Activated T-cell treated with anti-CD3 and anti-CD28 coated beads, Interleukin-2, amount 50 U/mL, for 48 hours (primary cell): ENCODE measurements around the gene KIAA1549.
A peak's percentile ranks its signal among the peaks of the same experiment; 100 is the strongest.
"Not testable (repeated sequence)": the region's sequence is repeated elsewhere in the genome, so short reads cannot be mapped to it uniquely, and the experiment has no call there.

Experiments
- DNase-seq, 2 experiments: peaks; one replicate each; pipeline ENCODE4 v3.0.0-alpha.2; 2020

KIAA1549 gene

DNA sequence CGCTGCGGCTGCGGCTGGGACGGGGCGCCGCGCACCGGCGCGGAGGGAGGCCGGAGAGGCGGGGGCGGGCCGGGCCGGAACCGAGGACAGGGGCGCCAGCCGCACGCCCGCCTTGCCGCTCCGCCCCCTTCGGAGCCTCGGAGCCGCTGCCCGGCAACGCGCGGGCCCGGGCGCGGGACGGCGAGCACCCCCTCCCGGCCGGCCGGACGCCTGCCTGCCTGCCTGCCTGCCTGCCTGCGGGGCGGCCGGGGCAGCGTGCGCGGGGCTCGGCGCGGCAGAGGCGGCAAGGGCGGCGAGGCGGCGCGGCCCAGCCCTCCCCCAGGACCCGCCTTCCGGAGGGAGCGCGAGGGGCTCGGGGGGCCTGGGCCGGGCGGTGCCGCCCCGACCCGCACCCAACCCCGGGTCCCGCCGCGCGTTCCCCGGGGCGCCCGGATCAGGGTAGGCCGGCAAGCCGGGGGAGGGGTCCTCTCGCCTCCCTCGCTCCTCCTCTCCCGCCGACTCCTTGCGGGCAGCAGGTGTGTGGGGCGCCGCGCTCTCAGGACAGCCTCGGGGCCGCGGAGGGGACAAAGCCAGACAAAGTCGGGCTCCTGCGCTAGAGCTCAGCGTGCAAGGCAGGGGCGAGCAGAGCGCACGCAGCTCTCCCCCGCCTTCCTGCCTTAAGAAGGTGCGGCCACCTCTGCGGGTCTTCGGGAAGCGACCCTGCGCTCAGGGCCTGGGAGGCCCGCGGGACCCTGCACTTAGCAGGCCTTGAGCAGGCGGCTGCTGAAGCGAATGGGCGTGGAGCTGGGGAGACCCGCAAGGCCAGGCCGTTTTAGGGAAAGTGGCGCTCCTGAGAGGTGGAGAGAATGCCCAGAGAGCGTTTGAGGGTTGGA is at the start of gene KIAA1549:
Gene KIAA1549, minus strand, starts transcription at position 58 of the 872 bp plus-strand sequence. CDS start 120 bp downstream, outside the sequence.
- peak; percentile 58 to 75 for DNase-seq

DNA sequence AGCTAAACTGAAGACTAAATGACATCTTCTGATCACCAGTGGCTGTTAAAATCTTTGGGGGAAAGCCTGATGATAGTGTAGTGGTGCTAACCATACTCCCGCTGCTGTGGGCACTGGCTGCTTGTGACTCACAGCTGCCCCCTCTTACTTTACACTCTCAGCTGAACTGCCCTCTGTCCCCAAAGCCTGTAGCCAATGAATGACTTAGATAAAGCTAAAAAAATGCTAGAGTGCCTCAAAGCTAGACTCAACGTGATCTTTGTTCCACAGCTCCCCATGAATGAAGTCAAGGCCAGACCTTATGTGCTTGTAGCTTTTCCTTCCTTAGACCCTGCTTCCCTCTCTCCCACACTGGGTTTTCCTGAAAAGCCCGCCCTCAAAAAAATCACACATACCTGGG is 48.2 kb upstream of the KIAA1549 start:
- no peak for DNase-seq

DNA sequence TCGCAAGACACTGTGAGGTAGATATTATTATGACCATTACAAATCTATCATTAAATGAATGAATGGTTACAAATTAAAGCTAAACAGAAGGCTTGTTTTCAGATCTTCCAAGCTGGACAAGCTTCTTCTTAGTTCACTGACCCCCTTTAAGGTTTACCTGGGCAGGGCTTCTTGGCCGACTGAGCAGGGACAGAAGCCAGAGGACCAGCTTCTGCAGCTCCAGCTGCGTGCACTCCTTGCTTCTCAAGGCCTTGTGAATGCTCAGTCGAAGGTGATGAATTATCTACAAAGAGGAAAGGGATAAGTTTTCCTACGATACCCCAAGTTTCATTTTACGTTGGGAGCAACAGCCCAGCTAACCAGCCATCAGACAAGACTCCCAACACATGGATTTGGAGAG is 45.4 kb upstream of the KIAA1549 start:
- no peak for DNase-seq

DNA sequence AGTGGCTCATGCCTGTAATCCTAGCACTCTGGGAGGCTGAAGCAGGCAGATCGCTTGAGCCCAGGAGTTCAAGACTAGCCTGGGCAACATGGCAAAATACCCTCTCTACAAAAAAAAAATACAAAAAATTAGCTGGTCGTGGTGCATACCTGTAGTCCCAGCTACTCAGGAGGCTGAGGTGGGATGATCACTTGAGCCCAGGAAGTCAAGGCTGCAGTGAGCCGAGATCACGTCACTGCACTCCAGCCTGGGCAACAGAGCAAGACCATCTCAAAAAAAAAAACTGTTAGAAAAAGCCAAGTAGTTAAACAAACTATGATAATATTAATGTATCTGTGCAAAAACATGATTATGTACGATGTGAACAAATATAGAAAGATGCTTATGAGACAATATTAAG is 44.7 kb upstream of the KIAA1549 start:
- not testable (repeated sequence) for DNase-seq

DNA sequence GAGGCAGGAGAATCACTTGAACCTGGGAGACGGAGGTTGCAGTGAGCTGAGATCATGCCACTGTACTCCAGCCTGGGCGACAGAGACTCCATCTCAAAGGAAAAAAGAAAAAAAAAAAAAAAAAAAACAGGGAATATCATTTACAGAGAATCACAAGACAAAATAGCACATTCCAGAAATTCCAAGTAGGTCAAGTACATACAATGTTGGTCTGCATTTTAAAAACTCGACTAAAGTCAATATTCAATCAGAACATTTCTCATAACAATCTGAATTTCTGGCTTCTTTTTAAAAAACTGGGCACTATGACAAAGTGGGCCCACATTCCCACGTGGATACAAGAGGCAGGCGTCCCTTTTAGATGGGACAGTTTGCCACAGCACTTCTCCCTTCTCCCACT is 41.9 kb upstream of the KIAA1549 start:
- DNase-seq = no peak

DNA sequence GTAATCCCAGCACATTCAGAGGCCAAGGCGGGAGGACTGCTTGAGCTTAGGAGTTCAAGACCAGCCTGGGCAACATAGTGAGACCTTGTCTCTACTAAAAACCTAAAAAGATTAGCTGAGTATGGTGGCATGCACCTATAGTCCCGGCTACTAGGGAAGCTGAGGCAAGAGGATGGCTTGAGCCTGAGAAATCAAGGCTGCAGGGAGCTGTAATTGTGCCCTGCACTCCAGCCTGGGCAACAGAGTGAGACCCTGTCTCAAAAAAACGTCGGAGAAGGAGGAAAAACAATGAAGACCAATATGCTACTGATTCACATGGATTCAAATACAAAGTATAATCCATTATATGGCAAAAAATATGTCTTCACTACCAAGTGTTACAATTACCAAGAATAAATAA is 41.1 kb upstream of the KIAA1549 start:
- no peak for DNase-seq

DNA sequence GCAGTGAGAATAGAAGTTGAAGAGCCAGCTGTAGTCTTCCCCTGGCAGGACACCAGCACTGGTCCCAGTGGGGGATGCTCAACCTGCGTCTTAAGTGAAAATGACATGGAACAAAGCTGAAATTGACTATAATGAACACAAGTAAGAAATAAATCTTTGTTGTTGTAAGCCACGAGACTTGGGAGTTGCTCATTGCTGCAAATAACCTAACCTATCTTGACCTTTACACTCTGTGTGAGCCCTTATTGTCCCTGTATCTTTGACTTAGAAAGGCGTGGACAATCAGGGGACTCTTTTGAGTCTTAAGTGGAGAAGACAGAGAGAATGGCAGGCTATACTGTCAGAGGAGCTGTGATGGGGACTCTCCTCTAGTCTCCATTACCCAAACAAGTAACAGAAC is 37.7 kb upstream of the KIAA1549 start:
- no peak for DNase-seq

DNA sequence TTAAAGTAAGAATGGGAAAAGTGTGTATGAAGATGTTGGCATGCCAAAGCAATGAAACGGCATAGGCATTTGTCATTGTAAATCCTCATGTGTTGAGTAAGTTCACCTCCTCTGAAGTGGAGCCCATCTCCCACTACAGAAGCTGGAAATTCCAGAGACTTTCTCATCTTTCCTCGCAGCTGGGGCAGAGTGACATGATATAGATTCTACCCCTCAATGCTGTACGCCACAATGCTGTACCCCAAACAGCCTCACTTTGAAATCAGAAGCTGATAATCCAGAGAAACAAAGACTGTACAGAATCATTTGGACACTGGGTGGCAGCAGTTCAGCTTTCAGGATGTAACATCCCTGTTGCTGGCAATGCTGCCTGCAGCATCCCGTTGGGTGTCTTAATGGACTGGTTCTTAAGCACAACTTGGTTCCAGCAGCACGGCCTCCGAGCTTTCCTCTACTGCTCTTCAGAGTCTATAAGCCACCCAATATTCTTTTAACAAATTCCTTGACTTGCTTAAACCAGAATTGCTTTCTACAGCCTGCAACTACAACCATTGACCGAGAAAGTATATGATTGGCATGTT is 35.8 kb upstream of the KIAA1549 start:
- DNase-seq = peak; percentile 63 to 66

DNA sequence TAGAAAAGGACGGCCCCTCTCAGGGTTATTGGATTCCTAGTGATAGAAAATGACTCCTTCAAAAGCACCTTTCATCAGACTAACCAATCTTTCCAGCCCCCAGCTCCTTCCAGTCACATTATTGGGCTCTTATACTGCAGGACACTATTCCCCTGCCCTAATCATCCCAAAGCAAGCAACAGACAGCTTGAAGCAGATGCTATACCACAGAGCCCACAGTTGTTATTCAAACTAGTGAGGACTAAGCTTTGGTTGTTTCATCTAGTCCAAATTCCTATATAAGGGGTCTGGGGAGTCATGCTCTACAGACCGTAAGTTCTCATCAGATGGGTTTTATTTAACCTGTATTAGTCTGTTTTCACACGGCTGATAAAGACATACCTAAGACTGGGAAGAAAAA is 30.2 kb upstream of the KIAA1549 start:
- DNase-seq = no peak

DNA sequence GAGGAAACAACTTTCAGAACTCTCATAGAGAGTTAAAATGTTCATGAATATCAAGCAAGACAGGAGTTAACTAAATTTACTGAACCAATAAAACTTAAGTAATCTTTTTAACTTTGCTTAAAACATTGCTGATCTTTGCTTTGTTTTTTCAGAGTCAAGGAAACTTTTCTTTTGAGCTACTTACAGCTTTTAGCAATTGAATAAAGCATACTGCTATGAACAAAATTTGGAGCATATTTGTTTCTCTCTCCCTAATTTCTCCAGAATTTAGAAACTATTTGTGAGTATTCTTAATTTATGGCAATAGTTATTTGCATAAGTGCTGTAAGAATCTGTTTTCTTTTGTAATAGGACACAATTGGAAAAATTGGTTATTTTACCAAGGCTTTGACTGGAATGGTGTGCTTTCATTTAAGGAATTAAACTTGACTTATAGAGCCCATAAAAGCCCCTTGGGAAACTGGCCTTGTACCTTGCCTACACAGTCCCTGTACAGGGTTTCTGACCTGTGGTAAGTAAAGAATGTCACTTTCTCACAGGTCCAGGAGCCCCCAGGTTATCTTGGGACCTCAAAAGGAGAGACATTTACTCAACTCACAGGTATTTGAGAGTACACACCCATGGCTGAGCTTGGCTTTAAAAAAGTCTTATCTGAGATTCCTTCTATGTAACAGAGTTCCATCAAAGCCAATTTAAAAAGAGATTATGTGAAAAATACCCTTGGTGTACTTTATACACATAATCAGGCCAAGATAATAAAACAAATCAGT is 23.3 kb upstream of the KIAA1549 start:
- DNase-seq = no peak

DNA sequence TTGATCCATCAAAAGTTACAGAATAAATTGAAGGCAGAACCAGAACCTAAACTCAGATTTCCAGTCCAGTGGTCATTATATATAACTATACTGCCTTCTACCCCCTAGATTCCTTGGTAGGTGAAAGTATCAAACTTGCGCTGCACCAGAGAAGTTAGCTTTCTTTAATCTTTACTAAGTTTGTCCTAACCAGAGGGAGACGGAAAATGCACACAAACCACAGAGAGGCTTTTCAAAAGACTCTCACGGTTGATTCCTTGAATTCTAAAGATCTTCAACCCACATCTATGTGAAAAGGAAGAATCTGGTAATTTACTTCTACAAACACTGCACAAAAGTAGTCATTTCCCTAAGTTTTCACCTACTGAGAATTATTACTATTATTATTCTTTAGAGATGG is 18.2 kb upstream of the KIAA1549 start:
- DNase-seq = no peak

DNA sequence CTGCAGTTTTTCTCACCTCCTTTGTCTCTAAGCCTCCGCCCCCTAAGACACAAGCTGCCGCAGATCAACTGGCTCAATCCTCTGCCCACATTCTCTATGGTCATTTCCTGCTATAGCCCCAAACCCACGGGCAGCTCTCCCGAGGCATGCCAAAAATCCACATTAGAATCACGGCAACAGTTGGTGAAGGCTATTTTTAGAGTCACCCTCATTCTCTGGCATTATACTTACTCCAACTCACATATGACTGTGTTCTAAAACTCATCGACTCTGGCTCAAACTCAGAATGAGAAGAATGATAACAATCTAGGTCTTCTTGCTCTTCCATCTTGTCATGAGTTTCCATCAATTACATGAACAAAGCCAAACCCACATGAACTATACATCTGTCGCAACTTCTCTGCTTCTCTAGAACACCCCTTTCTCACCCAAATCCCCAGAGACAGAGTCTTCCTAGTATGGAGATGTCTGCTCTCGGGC is 10.9 kb upstream of the KIAA1549 start:
- no peak for DNase-seq

DNA sequence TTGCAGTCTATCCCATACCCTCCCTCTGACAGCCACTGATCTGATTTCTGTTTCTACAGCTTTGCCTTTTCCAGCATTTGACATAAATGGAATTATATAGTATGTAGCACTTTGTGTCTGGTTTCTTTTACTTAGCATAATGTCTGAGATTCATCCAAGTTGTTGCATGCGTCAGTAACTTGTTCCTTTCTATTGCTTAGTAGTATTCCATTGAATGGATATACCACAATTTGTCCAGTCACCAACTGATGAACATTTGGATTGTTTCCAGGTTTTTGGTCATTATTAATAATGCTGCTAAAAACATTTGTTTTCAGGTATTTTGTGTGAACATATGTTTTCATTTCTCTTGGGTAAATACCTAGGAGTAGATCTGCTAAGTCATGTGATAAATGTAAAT is 6.5 kb upstream of the KIAA1549 start:
- DNase-seq = no peak

DNA sequence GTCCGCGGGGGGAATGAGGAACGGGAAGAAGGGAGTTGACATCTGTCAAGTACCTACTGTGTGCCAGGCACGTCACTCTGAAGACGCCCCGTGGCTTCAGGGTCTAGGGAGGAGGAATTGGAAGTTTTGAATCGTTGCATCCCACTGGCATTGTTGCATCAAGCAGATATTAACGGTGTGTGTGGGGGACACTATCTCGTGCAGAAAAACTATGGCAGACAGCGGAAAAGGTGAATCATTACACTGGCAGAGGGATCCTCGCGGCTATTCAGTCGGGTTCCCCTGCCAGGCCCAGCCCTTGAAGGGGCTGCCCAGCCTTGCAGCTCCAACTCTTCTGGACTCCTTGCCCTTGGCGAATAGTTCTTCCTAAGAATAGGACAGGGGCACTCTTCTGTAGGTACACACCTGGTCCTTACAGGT is 1.0 kb upstream of the KIAA1549 start:
- DNase-seq = no peak

DNA sequence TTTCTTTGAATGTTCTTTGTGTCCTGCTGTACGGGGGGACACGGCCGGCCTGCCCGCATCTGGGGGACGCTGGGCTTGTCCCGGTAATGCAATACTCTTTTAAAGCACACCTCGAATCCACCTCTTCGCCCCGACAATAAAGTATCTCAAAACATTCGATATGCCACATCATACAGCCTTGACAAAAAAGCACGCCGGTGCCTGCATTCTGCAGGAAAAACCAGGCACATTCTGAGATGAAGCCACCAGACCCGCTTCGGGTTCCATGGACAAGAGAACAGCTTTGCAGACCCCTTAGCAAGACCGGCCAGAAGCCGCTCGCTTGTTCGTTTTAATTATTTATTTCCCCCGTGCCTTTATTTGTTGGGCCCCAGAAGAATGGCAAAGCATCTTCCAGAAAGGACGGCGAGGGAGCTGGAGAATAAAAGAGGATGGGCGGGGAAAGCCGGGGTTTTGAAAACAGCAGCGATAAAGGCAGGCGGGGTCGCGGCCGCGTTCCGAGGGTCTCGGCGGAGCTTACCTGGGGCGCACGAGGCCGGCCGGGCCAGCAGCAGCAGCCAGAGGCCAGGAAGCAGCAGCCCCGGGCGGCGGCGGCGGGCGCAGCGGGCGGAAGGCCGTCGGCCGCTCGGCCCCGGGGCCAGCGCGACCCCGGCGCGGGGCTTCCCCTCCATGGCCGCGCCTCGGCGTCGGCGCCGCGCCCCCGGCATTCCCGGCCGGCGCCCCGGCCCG is 462 bp downstream of the KIAA1549 start:
- peak; percentile 31 to 43 for DNase-seq

DNA sequence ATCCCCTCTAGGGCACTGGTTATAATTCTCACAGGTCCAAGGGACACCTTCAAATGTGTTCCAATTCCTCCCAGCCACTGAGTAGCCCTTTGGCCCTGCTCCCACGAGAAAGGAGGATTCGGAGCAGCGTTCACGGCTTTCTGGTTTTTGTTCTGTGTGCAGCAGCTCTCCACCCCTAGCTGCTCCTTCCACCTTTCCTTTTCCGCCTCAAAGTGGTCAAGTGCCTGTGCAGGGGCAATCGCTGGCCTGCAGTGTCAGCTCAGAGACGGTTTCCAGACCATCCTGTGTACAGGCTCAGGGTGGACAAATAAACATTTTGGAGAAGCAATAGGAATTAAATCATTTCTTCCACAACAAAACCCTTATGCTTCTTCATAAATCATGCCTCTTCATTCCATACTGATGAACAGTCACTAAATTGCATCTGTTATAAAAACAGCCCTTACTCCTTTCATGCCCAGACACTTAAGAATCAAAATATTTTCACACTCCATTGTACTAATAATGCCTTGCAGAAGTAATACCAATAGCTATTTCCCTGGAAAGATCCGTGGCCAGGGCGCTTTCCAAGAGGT is 1.1 kb downstream of the KIAA1549 start:
- DNase-seq = no peak

DNA sequence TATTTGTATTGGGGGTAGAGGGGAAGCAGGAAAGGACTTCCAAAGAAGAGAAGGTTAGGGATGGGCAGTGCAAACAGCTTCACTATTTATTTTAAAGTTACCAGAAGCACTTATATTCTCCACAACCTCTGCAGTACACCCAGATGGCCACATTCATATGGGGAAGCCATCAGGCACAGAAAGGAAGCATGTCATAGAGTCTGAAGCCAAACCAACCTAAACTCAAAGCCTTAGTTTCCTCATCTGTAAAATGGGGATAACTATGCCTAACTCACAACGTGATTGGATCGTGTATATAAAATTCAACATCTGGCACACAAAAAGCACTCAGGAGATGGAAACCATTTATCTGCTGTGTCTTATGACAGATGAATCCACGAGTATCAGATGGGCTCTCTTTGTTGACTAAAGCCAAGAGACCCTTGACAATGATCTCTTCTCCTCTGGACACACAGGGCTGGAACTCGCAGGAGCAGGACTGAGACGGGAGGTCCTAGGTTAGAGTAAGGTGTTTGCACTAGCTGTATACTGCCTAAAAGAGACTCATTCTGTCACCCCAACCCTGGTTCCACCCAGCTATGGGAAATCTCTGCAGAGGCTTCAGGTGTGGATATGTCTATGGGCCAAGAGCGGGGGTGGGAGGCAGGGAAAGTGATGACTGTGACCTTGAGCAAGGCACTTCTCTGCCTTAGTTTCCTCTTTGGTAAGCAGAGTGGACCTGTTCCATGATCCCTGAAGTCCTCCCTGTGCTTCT is 1.8 kb downstream of the KIAA1549 start:
- DNase-seq = no peak

DNA sequence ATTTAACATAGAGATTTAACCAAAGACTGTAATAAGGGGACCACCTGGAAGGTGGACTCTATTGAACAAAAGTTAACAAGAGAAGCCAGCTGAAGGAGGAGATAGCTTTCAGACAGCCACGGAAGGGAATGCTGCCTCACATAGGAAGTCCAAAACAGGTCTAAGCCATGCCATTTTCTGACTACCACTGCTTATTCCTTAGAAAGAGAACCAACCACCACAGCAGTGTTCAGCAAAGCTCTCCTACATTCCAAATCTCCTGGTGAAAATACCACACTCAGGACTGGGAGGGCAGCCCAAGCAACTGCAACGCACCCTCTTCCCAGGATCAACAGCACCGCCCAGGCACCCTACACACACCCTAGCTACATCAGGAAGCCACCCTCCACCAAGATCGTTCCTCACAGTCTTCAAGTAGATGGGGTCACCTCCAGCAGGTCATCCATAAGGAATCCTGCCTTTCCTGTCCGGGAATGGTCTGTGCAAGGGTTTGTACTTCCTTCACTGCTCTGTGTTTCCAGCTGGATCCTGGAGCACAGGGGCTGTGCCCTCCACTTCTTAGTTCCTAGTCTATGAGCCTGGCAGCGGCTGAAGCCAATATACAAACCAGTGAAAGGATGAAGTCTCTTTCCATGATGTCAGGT is 2.5 kb downstream of the KIAA1549 start:
- no peak for DNase-seq

DNA sequence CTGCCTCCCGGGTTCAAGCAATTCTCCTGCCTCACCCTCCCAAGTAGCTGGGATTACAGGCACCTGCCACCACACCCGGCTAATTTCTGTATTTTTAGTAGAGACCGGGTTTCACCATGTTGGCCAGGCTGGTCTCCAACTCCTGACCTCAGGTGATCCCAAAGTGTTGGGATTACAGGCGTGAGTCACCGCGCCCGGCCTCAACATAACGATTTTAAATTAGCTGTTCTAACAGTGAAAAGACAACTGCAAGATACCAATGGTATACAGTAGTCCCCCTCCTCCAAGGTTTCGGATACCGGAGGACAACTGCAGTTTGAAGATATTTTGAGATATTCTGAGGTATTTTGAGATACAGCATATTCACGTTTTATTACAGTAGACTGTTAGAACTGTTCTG is 5.0 kb downstream of the KIAA1549 start:
- DNase-seq = not testable (repeated sequence)

DNA sequence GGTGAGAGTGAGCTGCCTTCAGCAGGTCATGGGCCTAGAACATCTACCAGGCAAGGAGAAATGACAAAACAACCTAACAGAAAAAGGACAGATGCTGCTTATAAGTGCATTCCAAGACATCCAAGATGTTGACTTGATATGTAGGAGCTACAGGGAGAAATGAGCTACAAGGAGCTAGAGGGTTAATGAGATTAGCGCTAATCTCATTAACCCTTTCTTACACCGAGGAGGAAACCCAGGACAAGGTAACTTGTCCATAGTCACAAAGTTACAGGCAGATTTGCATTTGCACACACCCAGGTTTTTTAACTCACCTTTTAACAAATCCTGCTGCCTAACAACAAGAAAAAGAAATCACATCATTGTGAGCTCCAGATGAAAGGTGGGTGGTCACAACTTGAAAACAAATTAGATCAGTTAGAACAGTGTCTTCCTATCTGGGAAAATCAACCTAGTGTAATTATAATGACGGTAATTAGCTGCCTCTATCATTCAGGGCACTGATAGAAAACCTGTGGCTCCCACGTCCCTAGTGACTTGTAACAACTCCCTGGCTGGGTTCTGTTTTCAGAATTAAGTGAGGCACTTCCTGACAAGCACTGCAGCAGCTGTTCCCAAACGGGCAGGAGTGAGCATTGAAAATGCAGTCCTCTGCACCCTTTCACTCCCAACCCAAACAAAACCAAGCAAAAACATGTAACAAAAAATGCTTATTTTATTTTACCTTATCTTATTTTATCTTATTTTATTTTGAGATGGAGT is 5.7 kb downstream of the KIAA1549 start:
- no peak for DNase-seq
